B cell (primary cell): ENCODE data around the gene AREG.
"Not testable (repeated sequence)": the region's sequence is repeated elsewhere in the genome, so short reads cannot be mapped to it uniquely, and the experiment has no call there.

Source experiments
- CTCF ChIP-seq: fragments of 200-600 bp; IDR thresholded peaks from one replicate; pipeline ENCODE4 v1.8.0; 2022; ENCODE audit warnings: antibody characterized with exemption, mild to moderate bottlenecking
- EZH2 ChIP-seq: IDR thresholded peaks from 2 replicates; pipeline ENCODE4 v1.6.1; 2012; ENCODE audit warnings: borderline replicate concordance, low read depth, mild to moderate bottlenecking, moderate library complexity, low read length; ENCODE audit not compliant: insufficient read depth, poor library complexity, severe bottlenecking

GRCh38 chr4:74398894-74399589 lies 45.9 kb upstream of the AREG start:
- TF ChIP-seq CTCF, EZH2: not testable (repeated sequence)
